WTC11 (cell line): ENCODE measurements around the gene ARHGAP22. TPM values are rescaled to one million over a fixed set of nuclear protein-coding genes. Genes with fewer than 3 reads are reported as not detected.

Experiments used
- ATAC-seq: fragments of 200-7000 bp; cut with Tn5 transposase; 2 replicates; pipeline ENCODE4 v1.10.0; 2021; ENCODE audit warnings: mild to moderate bottlenecking, moderate library complexity
- CTCF ChIA-PET: fragments of 300-600 bp; sonication (Branson Sonifier 250); formaldehyde crosslinking; loops from one replicate; lab custom pipeline; 2021; ENCODE audit warnings: antibody characterized with exemption; lab: Charles Lee
- POLR2A ChIA-PET: fragments of 350-600 bp; sonication (Branson Sonifier 250); formaldehyde crosslinking; loops from one replicate; lab custom pipeline; 2021; ENCODE audit warnings: antibody characterized with exemption; lab: Charles Lee
- DNase-seq: peaks from one replicate; pipeline ENCODE4 v3.0.0; 2021; ENCODE audit warnings: low spot score
- H3K27ac Mint-ChIP-seq: 2 replicates; pipeline ENCODE4 v1.8.0; 2021; ENCODE audit warnings: mixed read lengths
- H3K27me3 Mint-ChIP-seq: 2 replicates; pipeline ENCODE4 v1.8.0; 2021; ENCODE audit warnings: low read depth, mild to moderate bottlenecking, moderate library complexity, mixed read lengths
- H3K36me3 Mint-ChIP-seq: 2 replicates; pipeline ENCODE4 v1.8.0; 2021; ENCODE audit warnings: mixed read lengths
- H3K4me1 Mint-ChIP-seq: 2 replicates; pipeline ENCODE4 v1.8.0; 2022; ENCODE audit warnings: mixed read lengths
- H3K4me3 Mint-ChIP-seq: 2 replicates; pipeline ENCODE4 v1.8.0; 2021; ENCODE audit warnings: mild to moderate bottlenecking, moderate library complexity, mixed read lengths
- H3K9me3 Mint-ChIP-seq: 2 replicates; pipeline ENCODE4 v1.8.0; 2021; ENCODE audit warnings: mixed read lengths
- ZNF396 ChIP-seq: fragments of 250-450 bp; sonication (Bioruptor Pico); IDR thresholded peaks from 2 replicates; pipeline ENCODE4 v1.8.0; 2021; ENCODE audit warnings: mild to moderate bottlenecking, moderate library complexity, borderline replicate concordance
- total RNA-seq: library from RNA; stranded (reverse); gene quantifications from 3 replicates; pipeline ENCODE4 v1.2.3, GENCODE V29; 2021

Gene ARHGAP22
- total RNA-seq, 1 experiment from 2014 or later, result 8.6 TPM

DNA sequence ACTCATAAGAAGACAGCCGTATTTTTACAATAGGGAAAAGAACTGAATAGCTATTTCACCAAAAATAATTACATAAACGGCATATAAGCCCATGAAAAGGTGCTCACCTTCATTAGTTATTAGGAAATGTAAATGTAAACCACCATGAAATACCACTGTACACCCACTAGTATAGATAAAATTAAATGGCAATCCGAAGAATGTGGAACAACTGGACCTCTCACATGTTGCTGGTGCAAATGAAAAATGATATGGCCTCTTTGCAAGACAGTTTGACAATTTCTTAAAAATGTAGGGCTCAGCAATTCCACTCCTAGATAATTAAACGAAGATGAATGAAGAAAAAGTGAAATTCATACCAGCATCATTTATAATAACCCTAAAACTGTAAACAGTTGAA, 206.6 kb downstream of the ARHGAP22 start:
- Mint-ChIP-seq H3K27ac (no peak overlapping the region), H3K4me3 (no peak overlapping the region), H3K9me3 (no peaks in the 10 kb centered on the region)
- POLR2A ChIA-PET, result no interaction called here
- ATAC-seq, result no peak
- no peak for TF ChIP-seq ZNF396 (CRISPR knock-in tag)
- TF ChIP-seq, all 79 proteins: peak for 0
- H3K27me3 Mint-ChIP-seq, result no peaks in the 10 kb centered on the region
- CTCF ChIA-PET, result no interaction called here
- no peak for DNase-seq
- H3K4me1 Mint-ChIP-seq, result peaks cover 34% of the 10 kb centered on the region
- H3K36me3 Mint-ChIP-seq, result no peaks in the 10 kb centered on the region

Other genes starting within 250 kb of the ARHGAP22 start
- 0.13 to 0.25 TPM (median 0.21 TPM) in 3 replicates for gene WDFY4, start 79.8 kb upstream of the ARHGAP22 start, total RNA-seq